HG03565 (cell line): Measurements from ENCODE around the gene TEX35.

Experiments used
- ATAC-seq: cut with Tn5 transposase; IDR thresholded peaks from one replicate; pipeline ENCODE4 v1.9.1; 2021; ENCODE audit warnings: mild to moderate bottlenecking, moderate library complexity; ENCODE audit not compliant: unreplicated experiment

The TEX35 gene

DNA sequence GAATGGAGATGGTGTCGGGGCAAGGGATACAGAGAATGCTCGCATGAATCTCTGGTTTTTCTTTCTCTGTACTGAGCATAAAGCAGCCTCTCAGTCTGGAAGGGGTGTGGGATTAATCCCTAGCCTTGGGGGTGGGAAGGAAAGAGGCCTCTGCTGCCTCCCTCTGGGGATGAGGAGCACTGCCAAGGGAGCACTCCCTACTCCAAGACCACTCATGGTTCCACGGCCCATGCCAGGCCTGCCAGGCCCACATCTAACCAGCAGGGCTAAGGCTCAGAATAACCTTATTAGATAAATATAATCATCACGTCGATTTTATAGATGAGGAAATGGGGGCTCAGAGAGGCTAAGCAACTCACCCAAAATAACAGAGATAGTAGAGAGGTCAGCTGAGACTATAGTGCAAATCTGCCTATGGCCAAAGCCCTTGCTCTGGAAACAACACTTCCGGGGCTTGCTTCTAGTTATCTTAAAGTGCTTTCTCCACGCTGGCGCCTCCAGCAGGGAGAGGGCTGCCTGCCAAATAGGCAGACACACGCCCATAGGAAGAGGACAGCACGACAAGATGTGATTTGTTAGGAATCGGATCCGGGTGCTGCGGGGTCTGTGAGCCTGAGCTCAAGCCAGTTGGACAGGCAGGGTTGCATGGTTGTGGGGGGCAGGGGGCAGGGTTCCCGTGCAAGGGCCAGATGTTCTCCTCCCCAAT is 522 bp downstream of the TEX35 start:
- ATAC-seq, result no peak

DNA sequence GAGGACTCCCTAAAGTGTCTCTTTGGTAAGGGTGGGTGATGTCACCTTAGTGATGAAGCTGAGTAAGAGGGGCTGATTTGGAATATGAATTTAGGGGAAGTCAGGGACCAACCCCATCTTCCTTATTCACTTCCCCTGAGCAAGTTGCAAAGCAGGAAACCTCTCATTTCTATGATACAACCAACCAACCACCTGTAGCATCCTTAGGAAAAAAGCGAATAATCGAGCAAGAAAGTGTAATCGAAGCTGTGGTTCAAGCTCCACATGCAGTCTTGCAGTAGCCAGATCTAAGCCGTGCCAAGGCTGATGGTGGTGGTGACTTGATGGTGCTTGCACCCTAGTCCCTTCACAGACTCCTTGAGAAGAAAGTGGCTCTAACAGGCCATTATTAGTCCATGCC is 3.2 kb downstream of the TEX35 start:
- ATAC-seq, result no peak

DNA sequence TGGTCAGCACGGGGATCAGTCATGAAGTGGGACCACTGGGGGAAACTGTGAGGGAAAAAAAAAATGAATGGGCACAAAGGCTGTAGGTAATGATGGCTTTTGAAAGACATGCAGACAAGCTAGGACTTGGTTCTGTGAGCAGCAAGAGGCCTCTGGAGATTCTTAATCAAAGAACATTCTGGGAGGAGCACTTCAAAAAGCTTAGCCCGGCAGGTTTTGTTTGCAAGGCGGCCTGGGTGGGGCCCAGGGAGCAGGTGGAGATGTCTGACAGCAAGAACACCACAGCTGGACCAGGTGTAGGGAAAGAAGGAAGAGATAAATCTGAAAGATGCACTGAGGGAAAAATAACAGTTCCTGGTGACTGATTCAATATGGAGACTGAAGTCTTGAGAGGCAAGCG is 6.0 kb downstream of the TEX35 start:
- ATAC-seq, result no peak

DNA sequence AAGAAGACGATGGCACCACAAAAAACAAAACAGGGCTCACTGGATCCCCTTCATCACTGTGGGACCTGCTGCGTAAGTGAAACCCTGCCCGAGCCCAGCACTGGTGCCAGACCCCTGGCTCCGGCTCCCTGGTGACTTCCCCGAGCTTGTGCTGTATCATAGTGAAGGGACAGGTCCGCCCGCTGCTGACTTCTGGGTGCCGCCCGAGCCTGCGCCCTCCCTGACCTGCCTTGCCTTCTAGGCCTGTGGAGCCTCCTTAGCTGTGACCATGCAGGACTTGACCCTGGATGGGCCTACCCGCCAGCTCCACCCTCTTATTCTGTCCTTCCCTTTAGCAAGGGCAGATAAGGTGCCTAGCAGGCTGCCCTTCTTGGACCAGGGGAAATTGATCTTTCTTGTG is 7.9 kb downstream of the TEX35 start:
- no peak for ATAC-seq

DNA sequence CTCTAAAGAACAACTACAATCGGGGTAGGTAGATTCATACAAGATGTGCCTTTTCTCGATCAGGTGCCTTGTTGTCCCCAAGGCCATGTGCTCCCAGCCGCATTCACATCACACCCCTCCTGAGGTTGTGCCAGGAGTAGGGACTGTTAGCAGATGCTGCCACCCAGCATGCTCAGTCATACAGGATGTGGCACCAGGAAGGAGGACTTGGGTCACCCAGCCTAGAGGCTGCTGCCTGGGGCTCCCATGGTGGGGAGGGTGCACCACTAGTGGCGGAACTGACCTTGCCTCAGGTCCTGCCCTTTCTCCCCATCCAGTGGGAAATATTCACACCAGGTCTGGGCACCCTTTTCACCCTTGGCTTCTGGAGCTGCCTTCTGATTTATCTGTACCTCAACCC is 8.3 kb downstream of the TEX35 start:
- no peak for ATAC-seq

DNA sequence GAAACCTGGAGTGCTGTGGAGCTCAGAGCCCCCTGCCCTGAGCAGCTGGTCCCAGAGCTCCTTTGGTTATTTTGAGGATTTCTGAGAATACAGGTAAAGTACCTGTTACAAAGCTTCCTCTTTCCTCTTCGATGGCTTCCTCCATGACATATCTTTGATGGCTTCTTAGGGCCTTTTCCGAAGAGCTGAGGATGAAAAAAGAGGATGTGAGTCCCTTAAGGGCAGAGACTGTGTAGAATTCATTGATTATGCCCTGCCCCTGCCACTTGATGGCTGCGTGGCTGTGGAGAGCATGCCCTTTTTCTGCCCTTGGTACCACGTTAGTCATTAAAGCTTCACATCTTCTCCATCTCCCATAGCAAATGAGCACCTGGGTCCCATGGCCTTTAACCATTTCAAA is 14.2 kb downstream of the TEX35 start:
- no peak for ATAC-seq

DNA sequence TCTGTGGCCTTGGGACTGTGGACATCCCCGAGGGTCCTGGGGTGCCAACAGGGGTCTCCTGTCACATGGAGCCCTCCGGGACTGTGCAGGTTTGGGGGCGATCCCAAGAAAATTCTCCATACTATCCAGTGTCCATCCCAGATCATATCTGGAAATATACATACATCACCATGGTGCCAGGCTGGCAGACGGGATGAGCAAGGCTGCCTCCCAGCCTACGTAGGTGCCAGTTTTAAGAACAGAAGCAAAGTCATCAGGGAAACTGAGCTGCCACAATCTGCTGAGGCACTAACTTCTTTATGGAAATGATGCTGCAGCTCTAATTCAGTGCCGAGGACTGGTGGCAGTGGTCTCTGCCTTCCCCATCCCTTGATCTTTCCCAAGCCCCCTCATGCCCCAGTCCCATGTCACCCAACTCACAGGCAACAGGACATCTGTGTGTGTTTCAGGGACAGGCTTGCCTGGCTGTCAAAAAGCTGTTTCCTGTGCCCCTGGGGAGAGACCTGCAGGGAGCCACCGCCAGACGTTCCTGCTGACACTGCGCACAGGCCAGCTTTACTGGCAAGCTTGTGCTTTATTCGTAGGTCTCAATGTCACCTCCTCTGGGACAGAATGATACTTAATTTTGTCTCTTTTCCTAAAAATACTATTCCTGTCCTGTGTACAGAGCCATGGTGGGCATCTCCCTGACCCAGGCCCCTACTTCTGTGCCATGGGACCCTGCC is 15.5 kb downstream of the TEX35 start:
- ATAC-seq, result no peak

DNA sequence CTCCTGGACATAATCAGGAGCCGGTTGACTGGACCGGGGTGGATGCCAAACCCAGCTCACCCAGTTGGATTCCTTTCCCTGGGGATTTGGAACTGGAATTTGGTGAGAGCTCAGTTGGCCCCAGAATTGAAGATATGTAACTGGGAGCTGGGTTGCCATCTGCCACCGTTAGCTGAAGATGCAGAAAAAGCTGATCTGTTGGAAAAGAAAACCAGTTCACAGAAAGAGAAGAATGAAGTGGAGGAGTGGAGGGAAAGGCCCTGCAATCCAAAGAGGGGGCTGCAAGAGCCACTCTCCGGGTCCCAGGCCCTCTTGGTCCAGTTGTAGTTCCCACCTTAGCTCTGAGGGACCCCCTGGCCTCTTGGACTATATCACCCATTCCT is 16.0 kb downstream of the TEX35 start:
- no peak for ATAC-seq

DNA sequence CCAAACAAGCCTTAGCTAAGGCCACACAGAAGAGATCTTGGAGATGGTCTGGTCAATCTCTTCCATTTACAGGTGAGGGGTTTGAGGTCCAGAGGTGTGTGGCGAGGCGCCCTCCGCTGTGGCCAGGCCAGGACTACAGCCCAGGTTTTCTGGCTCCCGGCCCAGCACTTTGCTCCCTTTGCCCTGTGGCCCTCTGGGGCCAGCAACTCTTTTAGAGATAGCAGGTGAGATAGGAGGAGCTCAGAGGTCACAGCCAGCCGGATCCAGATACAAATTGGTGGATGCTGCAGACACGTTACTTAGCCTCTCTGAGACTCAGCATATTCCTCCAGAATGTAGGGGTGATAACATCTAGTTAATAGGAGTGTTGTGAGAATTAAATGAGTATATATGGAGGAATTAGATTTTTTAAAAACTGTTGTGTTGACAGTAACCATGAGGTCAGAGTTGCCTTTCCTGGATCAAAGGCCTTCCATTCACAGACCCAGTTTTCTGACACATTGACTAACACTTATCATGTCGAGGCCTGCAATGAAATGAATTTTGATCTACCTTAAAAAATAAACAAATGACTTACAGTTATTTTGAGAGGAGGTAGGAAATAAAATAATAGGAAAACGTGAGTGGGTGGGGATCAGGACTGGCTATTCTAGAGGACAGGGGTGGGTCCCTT is 16.6 kb downstream of the TEX35 start:
- no peak for ATAC-seq

DNA sequence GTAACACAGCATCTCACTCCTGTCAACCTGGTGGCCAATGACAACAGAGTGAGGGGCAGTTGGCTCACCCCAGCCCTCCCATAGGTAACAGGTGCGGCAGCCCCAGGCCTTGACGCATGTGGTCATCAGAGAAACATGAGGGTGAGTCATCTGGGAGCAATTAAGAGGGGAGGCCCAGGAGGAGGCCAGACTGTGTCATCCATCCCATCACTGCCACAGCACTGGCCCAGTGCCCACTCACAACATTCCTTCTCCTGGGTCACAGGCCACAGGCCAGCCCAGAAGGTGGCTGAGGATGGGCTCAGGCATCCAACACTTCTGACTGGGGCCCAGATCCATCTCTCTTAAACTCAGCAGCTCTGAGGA is 17.1 kb downstream of the TEX35 start:
- ATAC-seq, result no peak

DNA sequence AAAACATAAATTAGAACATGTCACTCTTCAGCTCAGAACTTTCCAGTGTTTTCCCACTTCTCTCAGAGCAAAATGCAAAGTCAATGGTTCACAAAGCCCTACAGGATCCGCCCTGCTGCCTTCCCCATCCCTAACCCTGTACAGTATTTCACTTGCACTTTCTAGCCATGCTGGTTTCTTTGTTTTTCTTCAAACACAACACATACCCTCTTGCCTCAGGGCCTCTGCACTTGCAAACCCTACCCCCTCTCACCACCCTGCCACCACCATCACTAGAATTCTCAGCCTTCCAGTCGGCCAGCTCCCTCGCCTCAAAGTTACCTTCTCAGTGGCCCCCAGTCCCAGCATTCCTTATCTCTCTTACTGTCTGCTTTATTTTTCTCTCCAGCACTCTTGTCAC is 17.6 kb downstream of the TEX35 start:
- no peak for ATAC-seq

DNA sequence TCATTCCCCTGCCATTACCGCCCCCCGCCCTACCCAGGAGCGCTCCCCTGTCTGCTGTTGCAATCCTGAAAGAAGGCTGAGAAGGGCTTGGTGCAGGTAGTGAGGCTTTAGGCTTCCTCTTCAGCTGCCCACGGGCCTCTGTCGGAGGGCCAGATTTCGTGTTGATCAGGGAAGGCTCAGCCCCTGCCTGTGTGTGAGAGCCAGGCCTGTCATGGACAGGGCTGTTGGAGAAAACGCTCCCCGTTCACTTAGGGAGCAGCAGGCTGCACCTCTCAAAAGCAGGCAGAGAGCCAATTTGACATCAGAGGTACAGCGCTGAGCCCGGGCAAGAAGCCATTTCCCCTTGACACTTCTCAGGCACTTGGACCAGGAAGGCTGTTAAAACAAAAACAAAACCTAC is 19.0 kb downstream of the TEX35 start:
- ATAC-seq, result no peak

DNA sequence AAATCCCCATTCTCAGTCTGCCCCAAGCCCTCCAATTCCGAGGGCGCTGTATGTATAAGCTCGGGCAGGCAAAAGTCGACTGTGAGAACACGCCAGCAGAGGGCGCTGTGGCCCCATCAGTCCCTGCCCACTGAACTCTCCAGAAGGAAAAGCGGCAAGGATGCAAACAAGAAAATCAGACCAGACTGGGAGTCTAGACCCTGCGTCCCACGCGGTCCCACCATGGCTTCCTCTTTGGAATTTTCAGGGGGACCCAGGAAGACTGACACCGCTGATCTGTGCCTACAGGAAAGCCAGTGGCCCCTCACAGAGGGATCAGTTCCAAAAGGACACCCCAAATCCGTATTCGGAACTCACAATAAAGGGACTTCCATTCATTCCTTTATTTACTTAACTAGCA is 19.5 kb downstream of the TEX35 start:
- ATAC-seq, result peak; percentile 75

DNA sequence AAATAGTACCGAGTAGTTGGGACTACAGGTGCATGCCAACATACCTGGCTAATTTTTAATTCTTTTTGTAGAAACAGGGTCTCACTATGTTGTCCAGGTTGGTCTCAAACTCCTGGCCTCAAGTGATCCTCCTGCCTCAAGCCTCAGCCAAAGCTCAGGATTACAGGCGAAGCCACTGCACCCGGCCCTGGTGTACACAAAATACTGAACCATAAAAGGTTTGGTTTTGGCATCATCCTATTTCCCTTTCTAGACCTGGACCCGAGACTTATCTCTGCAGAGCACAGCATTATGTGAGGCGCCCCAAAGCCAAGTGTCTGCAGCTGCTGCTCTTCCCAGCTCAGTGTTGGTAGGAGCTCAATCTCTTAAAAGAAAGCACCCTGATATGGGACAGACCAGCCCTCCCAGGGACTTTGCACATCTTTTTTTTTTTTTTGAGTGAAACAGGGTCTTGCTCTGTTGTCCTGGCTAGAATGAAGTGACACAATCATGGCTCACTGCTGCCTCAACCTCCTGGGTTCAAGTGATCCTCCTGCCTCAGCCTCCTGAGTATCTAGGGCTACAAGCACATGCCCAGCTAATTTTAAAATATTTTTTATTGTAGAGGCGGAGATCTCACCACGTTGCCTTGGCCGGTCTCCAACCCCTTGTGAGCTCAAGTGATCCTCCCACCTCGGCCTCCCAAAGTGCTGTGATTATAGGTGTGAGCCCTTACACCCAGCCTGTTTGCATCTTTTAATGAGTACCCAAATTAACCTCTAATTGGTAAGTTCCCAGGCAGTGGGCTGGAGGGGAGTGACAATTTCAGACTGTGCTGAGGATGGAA is 20.4 kb downstream of the TEX35 start:
- ATAC-seq, result no peak

DNA sequence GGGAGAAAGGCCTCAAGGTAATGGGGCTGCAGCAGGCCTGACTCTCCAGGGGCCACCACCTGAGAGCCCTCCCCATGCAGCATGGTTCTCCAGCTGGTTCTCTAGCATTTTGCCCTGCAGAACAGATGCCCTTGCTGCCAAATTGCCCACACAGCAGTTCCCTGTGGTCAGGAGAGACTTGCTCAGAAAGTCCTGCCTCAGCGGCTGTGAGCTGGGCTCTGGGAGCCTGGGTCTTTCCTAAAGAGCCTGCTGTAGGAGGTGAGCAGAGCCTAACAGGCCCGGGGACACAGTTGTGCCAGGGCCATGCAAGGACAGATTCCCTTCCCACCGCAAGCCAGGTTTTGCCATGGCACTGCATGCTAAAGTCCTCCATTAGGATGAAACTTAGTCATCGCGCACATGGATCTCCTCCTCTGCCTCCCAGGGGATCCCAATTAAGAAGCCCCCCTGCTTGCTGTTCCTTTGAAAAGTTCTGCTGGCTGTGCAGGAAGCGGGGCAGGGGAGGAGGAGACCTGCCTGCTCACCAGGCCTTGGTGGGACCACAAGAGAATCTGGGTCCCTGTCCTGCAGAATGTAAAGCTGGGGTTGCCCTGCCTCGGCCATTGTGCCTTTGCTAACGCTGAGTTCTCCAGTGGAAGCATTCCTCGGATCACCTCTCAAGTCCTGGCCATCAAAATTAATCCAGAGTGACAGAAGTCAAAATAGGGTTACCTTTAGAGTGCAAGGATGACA is 21.4 kb downstream of the TEX35 start:
- ATAC-seq, result no peak

DNA sequence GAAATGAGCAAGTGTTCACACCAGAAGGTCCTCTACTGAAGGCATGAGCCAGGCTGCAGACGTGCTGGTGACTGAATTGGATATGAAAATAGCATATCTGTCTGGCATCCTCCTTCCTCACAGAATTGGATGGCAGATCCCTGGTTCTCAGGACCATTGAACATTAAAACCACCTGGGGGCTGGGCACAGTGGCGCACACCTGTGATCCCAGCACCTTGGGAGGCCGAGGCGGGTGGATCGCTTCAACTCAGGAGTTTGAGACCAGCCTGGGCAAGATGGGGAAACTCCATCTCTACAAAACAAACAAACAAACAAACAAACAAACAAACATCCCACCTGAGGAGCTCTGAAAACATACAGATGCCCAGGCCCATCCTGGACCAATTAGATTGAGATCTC is 23.4 kb downstream of the TEX35 start:
- no peak for ATAC-seq

DNA sequence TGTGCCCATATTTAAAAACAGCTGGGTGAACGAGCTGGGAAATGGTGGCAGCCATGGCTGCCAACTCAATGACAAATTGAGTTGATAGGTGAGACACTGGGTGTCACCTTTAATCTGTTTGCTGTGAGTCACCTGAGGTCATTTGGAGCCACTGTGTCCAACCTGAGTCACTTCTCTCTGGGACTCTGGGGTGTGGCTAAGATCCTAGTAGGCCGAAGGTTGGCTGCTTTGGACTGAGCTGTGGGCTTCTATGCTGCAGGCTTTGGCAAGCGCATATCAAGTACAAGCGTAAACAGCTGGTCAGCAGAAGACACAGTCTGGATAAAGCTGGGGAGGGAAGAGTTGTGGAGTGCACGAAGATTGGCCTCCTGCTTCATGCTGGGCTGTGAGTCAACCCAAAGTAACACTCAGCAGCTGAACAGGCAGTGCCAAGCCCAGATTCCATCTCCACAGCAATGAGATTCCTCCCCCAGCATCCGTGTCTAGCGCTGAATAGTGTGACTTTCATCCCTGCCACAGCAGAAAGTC is 24.0 kb downstream of the TEX35 start:
- no peak for ATAC-seq

DNA sequence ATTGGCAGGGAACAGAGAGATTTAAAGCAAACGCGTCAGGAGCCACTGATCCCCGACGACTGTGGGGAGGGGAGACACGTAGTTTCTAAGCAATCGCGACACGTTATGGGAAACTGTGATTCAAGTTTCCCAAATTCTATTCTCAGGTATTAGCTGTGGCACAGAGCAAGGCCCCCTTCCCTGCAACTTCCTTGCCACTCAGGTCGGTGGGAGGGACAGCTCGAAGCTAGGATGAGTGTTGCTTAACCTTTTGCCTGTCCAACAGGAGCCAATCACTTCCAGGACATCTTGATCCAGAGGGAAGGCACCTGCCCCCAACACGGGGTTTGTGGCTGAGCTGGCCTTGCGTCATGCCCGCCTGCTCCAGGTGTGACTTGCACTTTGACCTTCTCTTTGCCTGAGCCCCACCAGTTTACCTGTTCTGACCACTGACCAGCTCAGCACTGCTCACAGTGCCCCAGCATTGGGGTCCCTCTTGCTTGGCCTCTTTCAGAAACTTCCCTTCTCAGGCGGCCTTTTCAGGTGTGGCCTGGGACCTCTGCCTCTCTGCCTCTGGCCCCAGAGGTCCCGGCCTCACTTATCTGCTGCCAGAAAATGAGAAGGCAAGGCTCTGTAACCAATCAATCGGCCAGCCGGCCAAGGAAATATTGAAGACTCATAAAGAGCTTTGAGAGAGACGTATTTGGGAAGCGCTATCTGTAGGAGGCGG is 24.6 kb downstream of the TEX35 start:
- ATAC-seq, result no peak

DNA sequence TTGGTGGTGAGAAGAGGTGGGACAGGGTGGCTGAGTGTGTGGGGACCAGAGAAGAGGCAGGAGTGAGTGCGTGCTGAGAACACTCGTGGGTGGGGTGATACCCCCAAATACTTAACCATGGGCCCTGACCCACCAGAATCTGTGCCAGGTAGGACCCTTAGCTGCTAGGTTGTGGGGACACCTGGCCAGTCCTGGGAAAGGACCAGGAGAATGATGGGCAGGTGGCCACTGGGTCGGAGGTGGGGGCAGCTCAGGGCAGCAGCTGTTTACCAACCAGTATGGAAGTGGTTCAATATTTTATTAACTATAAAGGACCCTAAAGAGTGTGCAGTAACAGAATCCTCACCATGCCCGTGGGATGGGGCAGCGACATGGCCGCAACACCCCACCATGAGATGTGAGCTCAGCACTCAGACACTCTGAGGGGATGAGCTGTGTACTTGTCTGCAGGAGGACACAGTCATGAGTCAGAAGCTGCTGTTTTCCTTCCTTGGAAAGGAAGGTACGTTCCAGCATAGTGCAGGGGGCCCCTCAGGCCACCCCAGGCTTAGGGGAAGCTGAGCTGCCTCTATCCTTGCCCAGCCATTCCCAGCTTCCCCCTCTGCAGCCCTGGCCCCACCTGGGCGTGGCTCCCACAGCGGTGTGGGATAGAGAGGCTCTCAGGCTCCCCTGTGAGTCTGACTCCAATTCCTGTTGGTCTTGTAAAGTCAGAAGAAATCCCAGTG is 25.4 kb downstream of the TEX35 start:
- ATAC-seq, result no peak
